ENCODE measurements around the gene GTPBP3.

GTPBP3 gene

GRCh38 chr19:17327654-17328516 is 9.5 kb upstream of the GTPBP3 start:
- no peak for DNase-seq (ENCODE audit: low spot score)

- DNase-seq (ENCODE audit: low spot score), result no peak
Observed at GRCh38 chr19:17328517-17329365, 8.6 kb upstream of the GTPBP3 start.

- no peak for DNase-seq (ENCODE audit: low spot score)
Observed at GRCh38 chr19:17329366-17330261, 7.7 kb upstream of the GTPBP3 start.

GRCh38 chr19:17330262-17331044 is 6.9 kb upstream of the GTPBP3 start:
- DNase-seq (ENCODE audit: low spot score), result no peak

DNA sequence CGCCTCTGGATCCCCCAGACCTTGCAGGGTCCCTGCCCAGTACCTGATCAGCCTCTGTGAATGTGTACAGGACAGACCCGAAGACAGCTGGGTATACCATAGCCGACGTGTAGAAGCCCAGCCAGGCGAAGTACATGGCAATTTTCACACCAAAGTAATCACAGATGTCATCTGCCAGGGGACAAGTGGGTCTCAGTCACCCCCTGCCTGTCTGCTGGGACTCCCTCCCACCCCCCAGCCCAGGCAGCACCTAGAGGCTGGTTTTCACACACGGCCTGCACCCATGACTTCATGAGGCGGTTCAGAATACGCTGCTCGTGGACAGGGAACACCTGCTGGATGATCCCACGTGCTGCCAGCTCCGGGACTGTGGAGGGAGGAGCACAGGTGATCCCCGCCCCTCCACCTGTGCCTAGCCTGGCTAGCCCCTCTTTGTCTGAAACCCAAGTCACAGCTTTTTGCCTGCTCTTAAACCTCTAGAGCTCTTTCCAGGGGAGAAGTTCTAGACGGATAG is 6.3 kb upstream of the GTPBP3 start:
- DNase-seq (ENCODE audit: low spot score), result no peak

DNA sequence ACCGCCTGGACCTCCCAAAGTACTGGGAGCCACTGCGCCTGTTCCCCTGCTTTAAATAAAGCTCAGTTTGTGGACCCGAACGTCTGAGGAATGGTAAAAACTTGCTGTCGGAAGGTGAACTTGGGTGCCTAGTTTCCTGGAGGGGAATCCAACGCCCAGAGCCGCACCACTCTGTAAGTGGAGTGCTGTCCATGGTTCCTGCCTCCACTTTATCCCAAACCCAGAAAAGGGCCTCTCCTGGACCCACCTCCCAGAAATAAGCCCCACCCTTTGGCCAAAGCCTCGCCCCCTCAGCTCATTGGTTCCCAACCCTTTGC is 5.0 kb upstream of the GTPBP3 start:
- DNase-seq (ENCODE audit: low spot score), result no peak

DNA sequence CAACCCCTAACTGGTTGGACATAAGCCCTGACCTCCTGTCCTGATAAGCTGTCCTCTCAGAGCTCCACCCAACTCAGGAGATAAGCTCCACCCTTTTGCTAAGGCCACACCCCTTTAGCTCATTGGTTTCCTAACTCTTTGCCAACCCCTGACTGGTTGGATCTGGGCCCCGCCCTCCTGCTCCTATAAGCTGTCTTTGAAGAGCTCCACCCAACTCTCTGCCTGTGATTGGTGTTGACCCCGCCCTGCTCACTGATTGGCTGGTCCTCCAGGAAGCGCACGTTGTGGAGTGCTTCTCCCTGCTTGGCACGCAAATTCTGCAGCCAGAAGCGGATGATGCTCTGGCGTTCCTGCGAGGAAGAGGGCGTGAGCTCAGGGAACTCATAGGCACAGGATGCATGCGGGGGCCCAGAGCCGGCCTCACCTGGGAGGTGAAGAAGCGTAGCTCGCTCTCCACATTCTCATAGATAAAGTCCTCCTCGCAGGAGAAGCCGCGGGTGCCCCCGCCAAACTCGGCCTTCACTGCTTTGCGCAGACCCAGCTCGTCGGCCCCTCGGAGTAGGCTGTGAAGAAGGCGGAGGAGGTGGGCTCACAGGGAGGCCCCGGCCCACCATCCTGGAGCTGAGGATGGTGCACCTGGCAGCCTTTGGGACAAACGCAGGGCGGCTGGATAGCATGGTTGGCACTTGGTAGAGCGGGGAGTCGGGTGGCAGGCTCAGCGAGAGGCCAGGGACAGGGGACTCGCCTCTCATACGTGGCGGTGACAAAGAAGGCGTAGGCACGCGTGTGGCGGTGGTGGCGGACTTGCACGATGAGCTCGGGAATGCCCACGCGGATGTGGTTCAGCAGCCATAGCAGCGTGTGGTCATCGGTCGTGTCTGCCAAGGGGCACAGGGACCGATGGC is 4.4 kb upstream of the GTPBP3 start:
- DNase-seq (ENCODE audit: low spot score), result peak; percentile 67

- no peak for DNase-seq (ENCODE audit: low spot score)
Observed at GRCh38 chr19:17333611-17334413, 3.5 kb upstream of the GTPBP3 start.

DNA sequence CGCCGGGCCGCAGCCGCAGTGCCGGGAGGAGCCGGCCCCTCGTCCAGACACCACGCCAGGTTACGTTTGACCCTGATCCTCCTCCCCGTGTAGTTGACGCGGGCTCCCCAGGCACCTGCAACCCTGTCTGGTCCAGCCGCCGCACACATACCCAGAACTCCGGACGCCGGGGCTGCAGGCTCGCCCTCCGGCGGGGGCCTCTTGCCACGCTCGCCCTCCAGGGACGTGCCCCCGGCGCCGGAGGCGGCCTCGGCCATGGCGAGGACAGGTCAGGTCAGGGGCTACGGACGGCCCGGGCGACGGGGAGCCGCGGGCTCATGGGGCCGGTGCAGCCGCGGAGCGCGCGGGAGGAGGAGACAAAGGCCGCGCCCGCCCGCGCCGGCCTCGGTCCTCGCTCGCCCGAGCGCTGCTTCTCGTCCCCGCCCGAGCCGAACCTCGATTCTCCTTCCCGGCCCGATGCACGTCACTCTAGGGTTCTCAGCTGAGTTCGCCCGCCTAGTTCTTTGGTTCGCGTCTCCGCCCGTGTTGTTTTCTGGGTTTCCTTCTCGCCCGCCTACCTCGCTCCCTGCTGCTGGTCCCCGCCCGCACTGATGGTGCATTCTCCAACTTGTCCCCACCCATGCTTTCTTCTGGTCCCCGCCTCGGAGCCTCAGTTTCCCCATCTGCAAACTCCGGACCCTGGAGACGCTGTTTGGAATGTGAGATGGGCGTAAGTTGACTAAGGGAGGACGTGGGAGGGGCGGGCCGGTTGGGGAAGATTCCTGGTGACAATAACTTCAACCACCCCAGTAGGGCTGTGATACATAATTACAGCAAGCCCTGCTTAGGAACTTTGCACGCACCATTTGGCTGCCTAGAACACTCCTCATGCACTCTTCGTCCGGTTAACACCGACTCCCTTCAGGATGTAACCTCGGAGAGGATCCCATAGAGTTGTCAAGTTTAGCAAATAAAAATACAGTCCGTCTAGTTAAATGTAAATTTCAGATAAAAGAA is 2.6 kb upstream of the GTPBP3 start, which contains the start of gene ANO8:
TSS of gene ANO8 (minus strand) at position 442 of the 996 bp plus-strand sequence. CDS start at position 257, 185 bp downstream.
- peak; percentile 85 for DNase-seq (ENCODE audit: low spot score)

- DNase-seq (ENCODE audit: low spot score), result no peak
Observed at GRCh38 chr19:17335575-17335974, 1.8 kb upstream of the GTPBP3 start.

DNA sequence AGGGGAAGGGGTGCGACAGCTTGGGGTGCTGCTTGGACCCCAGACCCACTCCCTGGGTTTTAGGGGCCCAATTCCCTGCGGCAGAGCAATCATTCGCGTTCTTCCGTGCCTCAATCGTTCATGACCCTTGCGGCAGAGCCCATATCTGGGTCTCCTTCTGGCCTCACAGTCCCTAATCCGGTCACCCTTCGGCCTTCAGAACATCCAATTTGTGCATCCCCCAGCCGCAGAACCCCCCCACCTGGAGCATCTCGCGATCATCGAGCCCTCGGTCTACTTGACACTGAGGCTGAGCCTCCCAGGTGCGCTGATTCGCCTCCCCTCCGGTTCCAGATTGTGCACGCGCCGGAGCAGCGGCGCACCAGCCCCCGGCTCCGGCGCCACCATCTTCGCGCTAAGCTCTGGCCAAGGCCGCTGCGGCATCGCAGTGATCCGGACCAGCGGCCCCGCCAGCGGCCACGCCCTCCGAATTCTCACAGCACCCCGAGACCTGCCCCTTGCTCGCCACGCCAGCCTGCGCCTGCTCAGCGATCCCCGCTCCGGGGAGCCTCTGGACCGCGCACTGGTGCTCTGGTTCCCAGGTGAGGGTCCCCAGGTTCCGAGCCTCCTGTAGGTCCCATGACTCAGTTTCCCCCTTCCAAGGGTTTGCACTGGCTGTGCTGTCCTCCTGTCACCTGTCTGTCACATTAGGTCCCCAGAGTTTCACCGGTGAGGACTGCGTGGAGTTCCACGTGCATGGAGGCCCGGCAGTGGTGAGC is 501 bp downstream of the GTPBP3 start:
- peak; percentile 61 for DNase-seq (ENCODE audit: low spot score)

DNA sequence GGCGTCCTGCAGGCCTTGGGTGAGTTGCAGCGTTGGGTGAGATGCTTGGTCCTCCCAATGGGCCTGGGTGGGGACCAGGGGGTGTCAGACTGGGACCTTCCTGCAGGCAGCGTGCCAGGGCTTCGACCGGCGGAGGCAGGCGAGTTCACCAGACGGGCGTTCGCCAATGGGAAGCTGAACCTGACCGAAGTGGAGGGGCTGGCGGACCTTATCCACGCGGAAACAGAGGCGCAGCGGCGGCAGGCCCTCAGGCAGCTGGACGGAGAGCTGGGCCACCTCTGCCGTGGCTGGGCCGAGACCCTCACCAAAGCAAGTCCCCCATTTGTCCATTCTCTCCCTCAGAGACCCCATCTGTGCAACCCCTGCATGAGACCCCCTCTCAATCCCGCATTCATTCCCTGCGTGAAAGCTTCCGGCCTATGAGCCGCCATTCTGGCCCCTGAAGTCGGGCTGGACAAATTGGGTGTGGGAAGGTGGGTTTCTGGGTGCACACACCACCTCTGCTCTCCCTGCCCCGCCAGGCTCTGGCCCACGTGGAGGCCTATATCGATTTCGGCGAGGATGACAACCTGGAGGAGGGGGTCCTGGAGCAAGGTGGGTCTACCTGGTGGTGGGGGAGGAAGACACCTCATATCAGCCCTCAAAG is 1.2 kb downstream of the GTPBP3 start:
- DNase-seq (ENCODE audit: low spot score), result no peak

DNA sequence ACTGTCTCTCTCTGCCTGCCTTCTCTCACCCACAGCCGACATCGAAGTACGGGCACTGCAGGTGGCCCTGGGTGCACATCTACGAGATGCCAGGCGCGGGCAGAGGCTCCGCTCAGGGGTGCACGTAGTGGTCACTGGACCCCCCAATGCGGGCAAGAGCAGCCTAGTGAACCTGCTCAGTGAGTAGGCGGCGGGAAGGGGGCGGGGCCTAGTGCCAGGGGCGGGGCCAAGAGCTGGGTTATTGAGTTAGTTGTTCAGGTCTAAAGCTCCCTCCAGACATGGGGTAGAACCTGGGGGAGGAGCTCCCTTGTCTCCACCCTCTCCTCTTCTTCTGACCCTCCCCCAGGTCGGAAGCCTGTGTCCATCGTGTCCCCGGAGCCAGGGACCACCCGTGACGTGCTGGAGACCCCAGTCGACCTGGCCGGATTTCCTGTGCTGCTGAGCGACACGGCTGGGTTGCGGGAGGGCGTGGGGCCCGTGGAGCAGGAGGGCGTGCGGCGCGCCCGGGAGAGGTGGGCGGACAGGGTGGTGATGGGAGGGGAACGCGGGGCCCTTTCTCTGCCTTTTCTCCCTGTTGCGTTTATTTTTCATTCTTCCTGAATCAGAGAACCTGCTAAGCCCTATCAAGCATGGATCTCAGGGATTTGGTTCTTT is 1.9 kb downstream of the GTPBP3 start:
- DNase-seq (ENCODE audit: low spot score), result peak; percentile 31

GRCh38 chr19:17340302-17340870 is 3.0 kb downstream of the GTPBP3 start:
- peak; percentile 23 for DNase-seq (ENCODE audit: low spot score)

DNA sequence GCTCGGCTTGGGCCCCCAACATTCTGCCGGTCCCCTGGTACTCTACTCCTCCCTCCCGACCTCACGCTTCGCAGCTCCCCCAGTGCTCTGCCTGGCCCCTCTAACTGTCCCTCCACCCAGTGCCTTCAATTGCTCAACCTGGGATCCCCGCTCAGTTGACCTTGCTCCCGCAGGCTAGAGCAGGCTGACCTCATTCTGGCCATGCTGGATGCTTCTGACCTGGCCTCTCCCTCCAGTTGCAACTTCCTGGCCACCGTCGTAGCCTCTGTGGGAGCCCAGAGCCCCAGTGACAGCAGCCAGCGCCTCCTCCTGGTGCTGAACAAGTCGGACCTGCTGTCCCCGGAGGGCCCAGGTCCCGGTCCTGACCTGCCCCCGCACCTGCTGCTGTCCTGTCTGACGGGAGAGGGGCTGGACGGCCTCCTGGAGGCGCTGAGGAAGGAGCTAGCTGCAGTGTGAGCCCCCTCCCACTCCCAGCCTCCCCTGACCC is 3.6 kb downstream of the GTPBP3 start:
- no peak for DNase-seq (ENCODE audit: low spot score)

DNA sequence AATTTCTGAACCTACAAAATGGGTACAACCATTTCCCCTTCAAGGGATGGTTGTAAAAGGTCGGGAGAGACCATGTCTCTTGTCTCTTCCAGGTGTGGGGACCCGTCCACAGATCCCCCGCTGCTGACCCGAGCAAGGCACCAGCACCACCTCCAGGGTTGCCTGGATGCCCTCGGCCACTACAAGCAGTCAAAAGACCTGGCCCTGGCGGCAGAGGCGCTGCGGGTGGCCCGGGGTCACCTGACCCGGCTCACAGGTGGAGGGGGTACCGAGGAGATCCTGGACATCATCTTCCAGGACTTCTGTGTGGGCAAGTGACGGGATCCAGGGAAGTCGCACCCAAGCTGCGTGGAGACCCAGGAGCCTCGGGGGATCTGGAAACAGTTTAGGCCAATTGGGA is 4.0 kb downstream of the GTPBP3 start:
- no peak for DNase-seq (ENCODE audit: low spot score)
